AG04450 (cell line): ENCODE data around the gene HOXD12. TPM values are rescaled to one million over a fixed set of nuclear protein-coding genes. Genes with fewer than 3 reads are reported as not detected.
A peak's percentile ranks its signal among the peaks of the same experiment; 100 is the strongest.

Experiments used
- CTCF ChIA-PET: fragments of 300-600, 350-600 bp; formaldehyde crosslinking; extraction: SDS; loops from one replicate; lab custom pipeline; 2022; ENCODE audit warnings: antibody characterized with exemption, inconsistent platforms; lab: Charles Lee
- POLR2A ChIA-PET: fragments of 350-600 bp; formaldehyde crosslinking; extraction: SDS; loops from one replicate; lab custom pipeline; 2021; ENCODE audit warnings: antibody characterized with exemption, inconsistent platforms; lab: Yijun Ruan, JAX
- DNase-seq: peaks from one replicate; pipeline ENCODE4 v3.0.0-alpha.2; 2011; ENCODE audit warnings: low read depth, low spot score
- H3K27ac ChIP-seq: one replicate; pipeline ENCODE4 v1.5.1; 2012; ENCODE audit warnings: low read depth, low read length, control low read depth
- H3K27me3 ChIP-seq: one replicate; pipeline ENCODE4 v1.6.0; 2012; ENCODE audit warnings: low read length; ENCODE audit not compliant: control insufficient read depth, insufficient read depth
- H3K4me3 ChIP-seq: 2 replicates; pipeline ENCODE4 v1.5.1; 2011; ENCODE audit warnings: mild to moderate bottlenecking, low read depth, low read length, control low read depth
- H3K9me3 ChIP-seq: 2 replicates; pipeline ENCODE4 v1.5.1; 2012; ENCODE audit warnings: low read length; ENCODE audit not compliant: control insufficient read depth, insufficient read depth
- polyA plus RNA-seq: library from polyadenylated mRNA; depleted of rRNA; stranded (reverse); fragments of >200 nt; gene quantifications from 2 replicates; pipeline ENCODE4 v1.2.3, GENCODE V29; 2011
- TF ChIP-seq, protein P1 (sequence below): IDR thresholded peaks from 2 replicates; pipeline ENCODE4 v1.5.1; 2011; ENCODE audit warnings: low read depth, low read length, control low read depth, inconsistent platforms

Gene HOXD12
- polyA plus RNA-seq, 1 experiment: not detected

GRCh38 chr2:176076796-176077195 lies 22.8 kb upstream of the HOXD12 start:
- DNase-seq: no peak
- no peak overlapping the region for H3K4me3 ChIP-seq
- ChIA-PET POLR2A (no interaction called here), CTCF (interaction anchor here (0.8 to 2.1 kb wide), 3 partner anchors 11 to 662 kb away, joined by 3 to 8 read pairs (median 3); no protein-coding TSS in a partner anchor)
- peaks cover 86% of the 10 kb centered on the region for H3K27me3 ChIP-seq
- H3K27ac ChIP-seq: no peak overlapping the region
- TF ChIP-seq, protein P1, sequence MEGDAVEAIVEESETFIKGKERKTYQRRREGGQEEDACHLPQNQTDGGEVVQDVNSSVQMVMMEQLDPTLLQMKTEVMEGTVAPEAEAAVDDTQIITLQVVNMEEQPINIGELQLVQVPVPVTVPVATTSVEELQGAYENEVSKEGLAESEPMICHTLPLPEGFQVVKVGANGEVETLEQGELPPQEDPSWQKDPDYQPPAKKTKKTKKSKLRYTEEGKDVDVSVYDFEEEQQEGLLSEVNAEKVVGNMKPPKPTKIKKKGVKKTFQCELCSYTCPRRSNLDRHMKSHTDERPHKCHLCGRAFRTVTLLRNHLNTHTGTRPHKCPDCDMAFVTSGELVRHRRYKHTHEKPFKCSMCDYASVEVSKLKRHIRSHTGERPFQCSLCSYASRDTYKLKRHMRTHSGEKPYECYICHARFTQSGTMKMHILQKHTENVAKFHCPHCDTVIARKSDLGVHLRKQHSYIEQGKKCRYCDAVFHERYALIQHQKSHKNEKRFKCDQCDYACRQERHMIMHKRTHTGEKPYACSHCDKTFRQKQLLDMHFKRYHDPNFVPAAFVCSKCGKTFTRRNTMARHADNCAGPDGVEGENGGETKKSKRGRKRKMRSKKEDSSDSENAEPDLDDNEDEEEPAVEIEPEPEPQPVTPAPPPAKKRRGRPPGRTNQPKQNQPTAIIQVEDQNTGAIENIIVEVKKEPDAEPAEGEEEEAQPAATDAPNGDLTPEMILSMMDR: no peak
- H3K9me3 ChIP-seq: peaks cover 11% of the 10 kb centered on the region

GRCh38 chr2:176078541-176079284 lies 20.9 kb upstream of the HOXD12 start:
- H3K27me3 ChIP-seq: peaks cover 86% of the 10 kb centered on the region
- CTCF ChIA-PET: interaction anchor here (1.0 to 3.2 kb wide), 2 partner anchors 50 to 390 kb away, joined by 3 to 22 read pairs; no protein-coding TSS in a partner anchor

DNA sequence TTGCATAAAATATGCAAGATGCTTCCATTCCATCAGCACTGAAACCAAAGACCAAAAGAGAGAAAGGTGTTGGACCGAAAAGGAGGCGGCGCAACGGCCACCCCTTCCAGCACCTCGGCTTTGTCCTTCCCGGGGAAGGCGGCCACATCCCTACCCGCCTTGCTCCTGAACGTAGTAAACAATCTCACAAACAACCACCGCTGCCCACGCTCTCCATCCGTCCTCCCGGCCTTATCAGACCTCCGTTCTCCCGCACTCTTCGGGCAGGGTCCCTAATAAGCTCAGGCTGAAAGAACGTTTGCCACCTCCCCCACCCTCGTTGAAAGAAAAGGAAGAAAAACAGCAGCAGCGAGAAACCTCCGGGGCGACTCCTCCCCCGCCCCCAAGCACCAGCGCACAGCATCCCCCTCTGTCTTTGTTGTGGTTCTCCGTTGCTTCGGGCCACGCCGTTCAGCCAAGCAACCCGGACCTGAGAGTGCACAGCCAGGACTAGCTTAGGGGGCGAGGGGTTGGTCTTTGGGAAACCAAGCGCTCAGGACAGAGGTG lies 20.2 kb upstream of the HOXD12 start:
- Histone ChIP-seq H3K4me3 (no peak overlapping the region), H3K27ac (no peak overlapping the region), H3K27me3 (peaks cover 89% of the 10 kb centered on the region), H3K9me3 (peaks cover 28% of the 10 kb centered on the region)
- ChIA-PET CTCF (interaction anchor here (0.7 to 3.2 kb wide), 4 partner anchors 51 to 390 kb away, joined by 3 to 22 read pairs (median 4); no protein-coding TSS in a partner anchor), POLR2A (no interaction called here)
- TF ChIP-seq, protein P1: no peak
- no peak for DNase-seq

More at GRCh38 chr2:176078541-176079284, 20.9 kb upstream of the HOXD12 start:
- TF ChIP-seq, protein P1: no peak
- no peak overlapping the region for H3K27ac ChIP-seq
- POLR2A ChIA-PET: no interaction called here
- no peak overlapping the region for H3K4me3 ChIP-seq
- no peak for DNase-seq
- peaks cover 28% of the 10 kb centered on the region for H3K9me3 ChIP-seq

GRCh38 chr2:176079831-176080539 lies 19.6 kb upstream of the HOXD12 start:
- DNase-seq: no peak
- TF ChIP-seq, protein P1: peak; percentile 56
- Histone ChIP-seq H3K27me3 (peaks cover 89% of the 10 kb centered on the region), H3K4me3 (no peak overlapping the region), H3K9me3 (peaks cover 31% of the 10 kb centered on the region), H3K27ac (no peak overlapping the region)
- CTCF ChIA-PET: interaction anchor here (0.5 to 3.2 kb wide), 5 partner anchors 51 to 391 kb away, joined by 3 to 22 read pairs (median 4); no protein-coding TSS in a partner anchor
- POLR2A ChIA-PET: no interaction called here
